Prostate gland (tissue), 2 donors: ENCODE results near the gene PARP8. TPM values are rescaled to one million over a fixed set of nuclear protein-coding genes. Genes with fewer than 3 reads are reported as not detected.
"Not testable (repeated sequence)": the region's sequence is repeated elsewhere in the genome, so short reads cannot be mapped to it uniquely, and the experiment has no call there.

Experiments used
- DNase-seq: peaks from one replicate; pipeline ENCODE4 v3.0.0-alpha.2; 2019; ENCODE audit warnings: low spot score
- H3K27ac ChIP-seq, 2 donors: fragments of 200-600 bp; sonication (generic); 2 replicates each; pipeline ENCODE4 v1.5.1; 2017 to 2019
- H3K27me3 ChIP-seq: fragments of 200-600 bp; sonication (generic); replicated peaks from 2 replicates; pipeline ENCODE4 v1.5.1; 2019; ENCODE audit not compliant: insufficient read depth
- H3K36me3 ChIP-seq, 2 donors: fragments of 200-600 bp; sonication (generic); 1 replicate in 1 of 2; 2 replicates in 1 of 2; pipeline versions ENCODE4 v1.5.1 to v1.8.1; 2017 to 2019
- H3K4me1 ChIP-seq: fragments of 200-600 bp; sonication (generic); replicated peaks from 2 replicates; pipeline ENCODE4 v1.5.1; 2019
- H3K4me3 ChIP-seq, 2 donors: fragments of 200-600 bp; sonication (generic); 2 replicates each; pipeline ENCODE4 v1.5.1; 2017 to 2019
- H3K9me3 ChIP-seq: fragments of 200-600 bp; sonication (generic); 2 replicates; pipeline ENCODE4 v1.5.1; 2017
- POLR2A ChIP-seq: fragments of 450-650 bp; IDR thresholded peaks from one replicate; pipeline ENCODE4 v1.6.1; 2016; ENCODE audit warnings: antibody characterized with exemption, mild to moderate bottlenecking
- POLR2AphosphoS5 ChIP-seq: sonication (generic); formaldehyde crosslinking; IDR thresholded peaks from one replicate; pipeline ENCODE4 v1.6.1; 2017; ENCODE audit warnings: antibody characterized with exemption
- WGBS: methylation state at CpG from one replicate; pipeline ENCODE4 v1.1.5; 2018; 5-methylcytosine and 5-hydroxymethylcytosine counted together
- intact Hi-C: fragments of 100-400 bp; cut with DNase I; formaldehyde crosslinking; loops from one replicate; pipeline ENCODE4 v1.14.2; 2022
- total RNA-seq, 2 donors: library from RNA; depleted of rRNA; stranded (reverse); fragments of >200 nt; gene quantifications; one replicate each; pipeline ENCODE4 v1.1.0, GENCODE V29; 2016
- TF ChIP-seq, protein P1 (sequence below), 4 experiments: fragments of 200-600 bp in 2 of 4; fragments of 450-650 bp in 2 of 4; sonication (generic) in 2 of 4; IDR thresholded peaks; 1 replicate in 3 of 4; 2 replicates in 1 of 4; pipeline ENCODE4 v1.5.1; 2016 to 2019; ENCODE audit warnings: antibody characterized with exemption in 4 of 4, mild to moderate bottlenecking in 2 of 4, moderate library complexity in 2 of 4

The PARP8 gene
- total RNA-seq, 2 donors from 2014 or later = 21.8 TPM

DNA sequence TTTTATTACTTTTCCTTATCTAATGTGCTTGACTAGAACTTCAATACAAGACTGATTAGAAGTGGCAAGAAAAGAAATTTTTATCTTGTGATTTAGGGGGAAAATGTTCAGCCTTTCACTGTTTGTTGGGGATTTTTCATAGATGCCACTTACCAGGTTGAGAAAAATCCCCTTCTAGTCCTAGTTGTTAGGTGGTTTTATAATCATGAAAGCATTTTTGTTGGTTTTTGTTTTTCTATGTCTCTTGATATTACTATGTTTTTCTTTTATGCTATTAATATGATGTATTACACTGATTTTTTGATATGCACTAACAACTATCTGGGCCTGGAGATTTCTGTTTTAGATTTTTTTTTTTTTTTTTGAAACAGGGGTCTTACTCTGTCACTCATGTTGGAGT is 134.0 kb downstream of the PARP8 start:
- H3K27me3 ChIP-seq = no peaks in the 10 kb centered on the region
- no peak overlapping the region for H3K27ac ChIP-seq
- H3K36me3 ChIP-seq = no peaks in the 10 kb centered on the region
- no peaks in the 10 kb centered on the region for H3K4me1 ChIP-seq
- H3K4me3 ChIP-seq = no peak overlapping the region
- no peaks in the 10 kb centered on the region for H3K9me3 ChIP-seq
- no peak for DNase-seq
- intact Hi-C loops = no loop called here
- TF ChIP-seq POLR2A = no peak

DNA sequence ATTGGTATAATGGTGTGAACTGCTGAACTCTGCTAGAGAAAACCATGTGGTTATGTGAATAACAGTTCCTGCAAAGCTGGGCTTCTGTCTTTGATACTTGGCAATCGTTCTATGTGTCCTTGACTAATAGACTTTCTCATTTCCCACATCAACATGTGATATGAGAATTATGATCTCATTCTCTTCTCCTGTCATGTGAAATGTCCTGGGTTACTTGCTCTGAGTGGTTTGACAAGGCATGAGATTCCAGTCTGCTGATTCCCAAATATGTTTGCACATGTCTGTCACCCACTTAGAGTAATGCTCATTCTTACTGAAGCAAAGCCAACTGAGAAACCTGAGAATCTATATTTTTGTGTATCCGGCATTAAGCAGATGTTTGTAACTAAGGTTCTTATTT is 141.2 kb downstream of the PARP8 start:
- 80% methylated on average over 2 of the region's 2 CpGs for WGBS
- Histone ChIP-seq H3K27me3 (no peaks in the 10 kb centered on the region), H3K27ac (no peak overlapping the region), H3K4me3 (no peak overlapping the region), H3K9me3 (no peaks in the 10 kb centered on the region), H3K36me3 (no peaks in the 10 kb centered on the region), H3K4me1 (no peaks in the 10 kb centered on the region)
- no peak for DNase-seq
- intact Hi-C loops = no loop called here
- no peak for TF ChIP-seq POLR2A
- TF ChIP-seq, protein P1, sequence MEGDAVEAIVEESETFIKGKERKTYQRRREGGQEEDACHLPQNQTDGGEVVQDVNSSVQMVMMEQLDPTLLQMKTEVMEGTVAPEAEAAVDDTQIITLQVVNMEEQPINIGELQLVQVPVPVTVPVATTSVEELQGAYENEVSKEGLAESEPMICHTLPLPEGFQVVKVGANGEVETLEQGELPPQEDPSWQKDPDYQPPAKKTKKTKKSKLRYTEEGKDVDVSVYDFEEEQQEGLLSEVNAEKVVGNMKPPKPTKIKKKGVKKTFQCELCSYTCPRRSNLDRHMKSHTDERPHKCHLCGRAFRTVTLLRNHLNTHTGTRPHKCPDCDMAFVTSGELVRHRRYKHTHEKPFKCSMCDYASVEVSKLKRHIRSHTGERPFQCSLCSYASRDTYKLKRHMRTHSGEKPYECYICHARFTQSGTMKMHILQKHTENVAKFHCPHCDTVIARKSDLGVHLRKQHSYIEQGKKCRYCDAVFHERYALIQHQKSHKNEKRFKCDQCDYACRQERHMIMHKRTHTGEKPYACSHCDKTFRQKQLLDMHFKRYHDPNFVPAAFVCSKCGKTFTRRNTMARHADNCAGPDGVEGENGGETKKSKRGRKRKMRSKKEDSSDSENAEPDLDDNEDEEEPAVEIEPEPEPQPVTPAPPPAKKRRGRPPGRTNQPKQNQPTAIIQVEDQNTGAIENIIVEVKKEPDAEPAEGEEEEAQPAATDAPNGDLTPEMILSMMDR (IDR thresholded peaks at IDR 0.05) = no peak

DNA sequence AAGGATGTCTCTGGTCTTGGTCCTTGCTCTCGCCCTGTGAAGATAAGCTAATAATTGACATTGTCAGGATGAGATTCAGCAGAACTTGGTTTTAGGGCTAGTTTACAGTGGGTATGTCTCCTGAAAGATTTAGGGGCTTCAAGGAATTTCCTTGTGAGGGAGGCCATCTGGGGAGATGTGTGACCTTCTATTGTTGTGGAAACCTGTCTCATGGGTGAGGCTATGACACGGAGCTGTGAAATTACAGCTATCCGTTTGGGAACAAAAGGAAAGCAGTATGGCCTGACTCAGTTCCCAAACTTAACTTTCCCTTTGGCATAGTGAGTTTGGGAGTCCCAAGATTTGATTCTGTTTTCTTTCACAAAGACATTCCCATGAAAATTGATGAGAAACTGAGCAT is 142.0 kb downstream of the PARP8 start:
- Histone ChIP-seq H3K27me3 (no peaks in the 10 kb centered on the region), H3K9me3 (no peaks in the 10 kb centered on the region), H3K27ac (no peak overlapping the region), H3K36me3 (no peaks in the 10 kb centered on the region), H3K4me3 (no peak overlapping the region), H3K4me1 (no peaks in the 10 kb centered on the region)
- TF ChIP-seq, protein P1 (IDR thresholded peaks at IDR 0.05) = no peak
- TF ChIP-seq POLR2A = no peak
- no peak for TF ChIP-seq POLR2AphosphoS5
- intact Hi-C loops = no loop called here
- 93% methylated on average over 3 of the region's 3 CpGs for WGBS
- no peak for DNase-seq

DNA sequence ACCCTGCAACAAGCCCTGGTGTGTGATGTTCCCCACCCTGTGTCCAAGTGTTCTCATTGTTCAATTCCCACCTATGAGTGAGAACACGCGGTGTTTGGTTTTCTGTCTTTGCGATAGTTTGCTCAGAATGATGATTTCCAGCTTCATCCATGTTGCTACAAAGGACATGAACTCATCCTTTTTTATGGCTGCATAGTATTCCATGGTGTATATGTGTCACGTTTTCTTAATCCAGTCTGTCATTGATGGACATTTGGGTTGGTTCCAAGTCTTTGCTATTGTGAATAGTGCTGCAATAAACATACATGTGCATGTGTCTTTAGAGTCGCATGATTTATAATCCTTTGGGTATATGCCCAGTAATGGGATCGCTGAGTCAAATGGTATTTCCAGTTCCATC is 145.3 kb downstream of the PARP8 start:
- H3K4me1 ChIP-seq, intact Hi-C loops: not testable (repeated sequence)
- WGBS = 95% methylated on average over 6 of the region's 6 CpGs

DNA sequence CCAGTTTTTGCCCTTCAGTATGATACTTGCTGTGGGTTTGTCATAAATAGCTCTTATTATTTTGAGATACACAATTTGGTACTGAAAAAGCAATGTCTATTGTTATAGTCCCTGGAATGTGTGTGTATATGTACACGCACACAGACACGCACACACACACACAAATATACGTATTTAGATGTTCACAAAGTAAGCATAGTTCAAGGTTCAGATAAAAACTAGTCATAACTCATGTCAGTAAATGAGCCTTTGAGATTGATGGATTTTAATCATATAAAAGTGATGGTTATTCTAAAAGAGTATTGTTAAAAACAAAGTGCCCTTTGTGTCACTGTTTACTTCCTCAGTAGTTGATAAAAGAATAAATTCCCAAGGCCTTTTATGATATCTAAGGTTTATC is 147.3 kb downstream of the PARP8 start:
- intact Hi-C loops = no loop called here
- H3K27me3 ChIP-seq = no peaks in the 10 kb centered on the region
- H3K4me1 ChIP-seq = no peaks in the 10 kb centered on the region
- 88% methylated on average over 3 of the region's 3 CpGs for whole genome bisulfite sequencing
- H3K27ac ChIP-seq = no peak overlapping the region
- no peak overlapping the region for H3K4me3 ChIP-seq
- TF ChIP-seq POLR2AphosphoS5 (no peak), POLR2A (no peak)
- TF ChIP-seq, protein P1 (IDR thresholded peaks at IDR 0.05) = no peak
- no peaks in the 10 kb centered on the region for H3K9me3 ChIP-seq
- H3K36me3 ChIP-seq = no peaks in the 10 kb centered on the region
- no peak for DNase-seq

More for the DNA sequence above, 145.3 kb downstream of the PARP8 start:
- H3K9me3 ChIP-seq, H3K27me3 ChIP-seq, DNase-seq, H3K27ac ChIP-seq, H3K4me3 ChIP-seq, H3K36me3 ChIP-seq: not testable (repeated sequence)

DNA sequence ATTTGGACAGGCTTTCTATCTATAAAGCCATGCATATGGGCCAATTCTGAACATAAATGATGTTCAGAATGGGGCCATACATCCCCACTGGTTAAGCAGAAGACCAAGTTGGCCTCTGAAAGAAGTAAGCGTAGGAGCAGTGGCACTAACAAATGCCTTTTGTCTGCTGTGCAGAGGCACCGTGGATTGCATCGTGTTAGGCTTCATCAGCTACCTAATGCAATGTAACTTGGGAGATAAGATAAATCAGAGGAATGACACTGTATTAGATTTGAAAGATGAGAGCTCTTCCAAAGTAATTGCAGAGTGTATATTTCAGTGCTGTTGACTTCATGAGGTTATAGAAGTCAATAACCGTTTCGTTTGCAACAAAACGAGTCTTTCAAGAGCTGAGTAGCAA is 148.1 kb downstream of the PARP8 start:
- WGBS = 83% methylated on average over 6 of the region's 6 CpGs
- H3K36me3 ChIP-seq = no peaks in the 10 kb centered on the region
- DNase-seq = no peak
- intact Hi-C loops = no loop called here
- TF ChIP-seq POLR2A (no peak), POLR2AphosphoS5 (no peak)
- TF ChIP-seq, protein P1 (IDR thresholded peaks at IDR 0.05) = no peak
- no peaks in the 10 kb centered on the region for H3K27me3 ChIP-seq
- no peak overlapping the region for H3K27ac ChIP-seq
- H3K4me3 ChIP-seq = no peak overlapping the region
- no peaks in the 10 kb centered on the region for H3K4me1 ChIP-seq
- no peaks in the 10 kb centered on the region for H3K9me3 ChIP-seq
